Esophagus muscularis mucosa (tissue), 4 donors: ENCODE data around the gene AHRR.

ENCODE experiments used
- EP300 ChIP-seq: sonication (generic); formaldehyde crosslinking; IDR thresholded peaks from one replicate; pipeline ENCODE4 v1.6.1; 2017; ENCODE audit warnings: antibody characterized with exemption
- POLR2A ChIP-seq: fragments of 450-650 bp; IDR thresholded peaks from one replicate; pipeline ENCODE4 v1.6.1; 2017; ENCODE audit warnings: antibody characterized with exemption, moderate library complexity, mild to moderate bottlenecking, low read depth
- TF ChIP-seq, protein P1 (sequence below), 3 experiments: fragments of 200-600 bp in 2 of 3; fragments of 450-650 bp in 1 of 3; sonication (generic) in 2 of 3; IDR thresholded peaks; one replicate each; pipeline ENCODE4 v1.5.1; 2017 to 2019; ENCODE audit warnings: antibody characterized with exemption in 3 of 3, mild to moderate bottlenecking in 2 of 3, moderate library complexity in 1 of 3

DNA sequence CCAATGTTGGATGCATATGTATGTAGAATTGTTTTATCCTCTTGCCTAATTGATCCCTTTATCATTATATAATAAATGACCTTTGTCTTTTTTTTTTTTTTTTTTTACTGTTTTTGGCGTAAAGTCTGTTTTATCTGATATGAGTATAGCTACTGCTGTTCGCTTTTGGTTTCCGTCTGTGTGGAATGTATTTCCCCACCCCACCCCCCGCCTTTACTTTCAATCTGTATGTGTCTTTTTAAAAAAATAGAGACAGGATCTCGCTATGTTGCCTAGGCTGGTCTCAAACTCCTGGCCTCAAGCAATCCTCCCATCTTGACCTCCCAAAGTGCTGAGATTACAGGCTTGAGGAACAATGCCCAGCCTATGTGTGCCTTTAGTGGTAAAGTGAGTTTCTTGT lies 11.3 kb downstream of the AHRR start:
- TF ChIP-seq EP300 (no peak), POLR2A (no peak)
- TF ChIP-seq, protein P1, sequence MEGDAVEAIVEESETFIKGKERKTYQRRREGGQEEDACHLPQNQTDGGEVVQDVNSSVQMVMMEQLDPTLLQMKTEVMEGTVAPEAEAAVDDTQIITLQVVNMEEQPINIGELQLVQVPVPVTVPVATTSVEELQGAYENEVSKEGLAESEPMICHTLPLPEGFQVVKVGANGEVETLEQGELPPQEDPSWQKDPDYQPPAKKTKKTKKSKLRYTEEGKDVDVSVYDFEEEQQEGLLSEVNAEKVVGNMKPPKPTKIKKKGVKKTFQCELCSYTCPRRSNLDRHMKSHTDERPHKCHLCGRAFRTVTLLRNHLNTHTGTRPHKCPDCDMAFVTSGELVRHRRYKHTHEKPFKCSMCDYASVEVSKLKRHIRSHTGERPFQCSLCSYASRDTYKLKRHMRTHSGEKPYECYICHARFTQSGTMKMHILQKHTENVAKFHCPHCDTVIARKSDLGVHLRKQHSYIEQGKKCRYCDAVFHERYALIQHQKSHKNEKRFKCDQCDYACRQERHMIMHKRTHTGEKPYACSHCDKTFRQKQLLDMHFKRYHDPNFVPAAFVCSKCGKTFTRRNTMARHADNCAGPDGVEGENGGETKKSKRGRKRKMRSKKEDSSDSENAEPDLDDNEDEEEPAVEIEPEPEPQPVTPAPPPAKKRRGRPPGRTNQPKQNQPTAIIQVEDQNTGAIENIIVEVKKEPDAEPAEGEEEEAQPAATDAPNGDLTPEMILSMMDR (IDR thresholded peaks at IDR 0.05) = no peak
